ENCODE results near the gene MLH1. TPM values are rescaled to one million over a fixed set of nuclear protein-coding genes. Genes with fewer than 3 reads are reported as not detected.

The MLH1 gene
- total RNA-seq, 1 experiment from 2014 or later: 65.0 TPM

DNA sequence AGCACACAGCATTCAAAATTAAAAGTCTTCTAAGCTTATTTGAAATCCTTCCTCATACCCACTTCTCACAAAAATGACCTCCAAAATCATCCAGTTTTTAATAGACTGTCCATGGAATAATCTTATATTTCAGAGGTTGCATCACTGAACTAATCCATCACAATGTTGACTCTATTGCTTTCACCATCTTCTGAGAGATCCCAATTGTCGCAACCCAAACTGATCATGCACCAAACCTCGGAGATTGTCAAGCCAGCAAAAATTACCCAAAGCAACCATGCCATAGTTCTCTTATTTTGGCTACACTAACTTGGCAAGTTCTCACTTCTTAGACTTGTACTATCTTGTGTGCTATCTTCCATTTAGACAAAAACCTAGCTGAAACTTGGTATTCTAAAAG is 105.6 kb downstream of the MLH1 start:
- no TSS peak for BruUV-seq (replicated peaks)
- no peak overlapping the region for H3K4me3 Mint-ChIP-seq (ENCODE audit: unreplicated experiment)
- ChIA-PET POLR2A (interaction anchor here (1.1 to 1.6 kb wide), 2 partner anchors 11 to 16 kb away, joined by 3 to 7 read pairs; no protein-coding TSS in a partner anchor), CTCF (interaction anchor here (0.7 to 1.7 kb wide), 3 partner anchors 9 to 92 kb away, joined by 3 to 4 read pairs (median 4); no protein-coding TSS in a partner anchor)
- H3K4me1 Mint-ChIP-seq (ENCODE audit: insufficient read depth, unreplicated experiment): peaks cover 4% of the 10 kb centered on the region
- no peak for DNase-seq (ENCODE audit: unreplicated experiment)
- no peak overlapping the region for H3K27ac Mint-ChIP-seq (ENCODE audit: low read depth, unreplicated experiment)
- H3K36me3 Mint-ChIP-seq (ENCODE audit: insufficient read depth, unreplicated experiment): peaks cover 7% of the 10 kb centered on the region
- no peaks in the 10 kb centered on the region for H3K9me3 Mint-ChIP-seq (ENCODE audit: unreplicated experiment)
- TF ChIP-seq, protein P1, sequence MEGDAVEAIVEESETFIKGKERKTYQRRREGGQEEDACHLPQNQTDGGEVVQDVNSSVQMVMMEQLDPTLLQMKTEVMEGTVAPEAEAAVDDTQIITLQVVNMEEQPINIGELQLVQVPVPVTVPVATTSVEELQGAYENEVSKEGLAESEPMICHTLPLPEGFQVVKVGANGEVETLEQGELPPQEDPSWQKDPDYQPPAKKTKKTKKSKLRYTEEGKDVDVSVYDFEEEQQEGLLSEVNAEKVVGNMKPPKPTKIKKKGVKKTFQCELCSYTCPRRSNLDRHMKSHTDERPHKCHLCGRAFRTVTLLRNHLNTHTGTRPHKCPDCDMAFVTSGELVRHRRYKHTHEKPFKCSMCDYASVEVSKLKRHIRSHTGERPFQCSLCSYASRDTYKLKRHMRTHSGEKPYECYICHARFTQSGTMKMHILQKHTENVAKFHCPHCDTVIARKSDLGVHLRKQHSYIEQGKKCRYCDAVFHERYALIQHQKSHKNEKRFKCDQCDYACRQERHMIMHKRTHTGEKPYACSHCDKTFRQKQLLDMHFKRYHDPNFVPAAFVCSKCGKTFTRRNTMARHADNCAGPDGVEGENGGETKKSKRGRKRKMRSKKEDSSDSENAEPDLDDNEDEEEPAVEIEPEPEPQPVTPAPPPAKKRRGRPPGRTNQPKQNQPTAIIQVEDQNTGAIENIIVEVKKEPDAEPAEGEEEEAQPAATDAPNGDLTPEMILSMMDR (IDR thresholded peaks at IDR 0.05; ENCODE audit: unreplicated experiment): no peak
- intact Hi-C loops (cut with micrococcal nuclease): no loop called here
- H3K27me3 Mint-ChIP-seq (ENCODE audit: insufficient read depth, unreplicated experiment): no peaks in the 10 kb centered on the region

DNA sequence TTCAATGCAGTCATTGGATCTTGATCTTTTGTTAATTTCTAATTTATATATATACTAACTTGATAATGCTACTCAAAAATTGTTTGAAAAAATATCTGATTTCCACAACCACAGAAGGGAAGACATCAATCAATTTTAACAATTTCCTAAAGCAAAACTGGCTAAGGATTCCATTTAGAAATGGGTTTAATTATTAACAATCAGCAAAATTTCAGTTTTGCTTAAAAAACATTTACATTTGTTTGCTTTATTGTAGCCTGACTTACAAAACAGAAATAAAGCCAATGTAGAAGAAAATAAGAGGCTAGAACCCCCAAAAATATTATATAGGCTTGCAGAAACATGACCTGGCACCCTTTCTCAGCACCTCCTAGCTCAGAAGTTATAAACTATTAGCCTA is 106.2 kb downstream of the MLH1 start:
- H3K36me3 Mint-ChIP-seq (ENCODE audit: insufficient read depth, unreplicated experiment): peaks cover 7% of the 10 kb centered on the region
- BruUV-seq (replicated peaks): no TSS peak
- H3K4me1 Mint-ChIP-seq (ENCODE audit: insufficient read depth, unreplicated experiment): peaks cover 4% of the 10 kb centered on the region
- intact Hi-C loops (cut with micrococcal nuclease): no loop called here
- H3K27me3 Mint-ChIP-seq (ENCODE audit: insufficient read depth, unreplicated experiment): no peaks in the 10 kb centered on the region
- POLR2A ChIA-PET: interaction anchor here (1.1 to 1.6 kb wide), 2 partner anchors 10 to 15 kb away, joined by 3 to 7 read pairs; no protein-coding TSS in a partner anchor
- TF ChIP-seq, protein P1 (IDR thresholded peaks at IDR 0.05; ENCODE audit: unreplicated experiment): no peak
- H3K4me3 Mint-ChIP-seq (ENCODE audit: unreplicated experiment): no peak overlapping the region
- CTCF ChIA-PET: interaction anchor here (1.0 to 1.7 kb wide), 2 partner anchors 9 to 39 kb away, joined by 3 to 4 read pairs; no protein-coding TSS in a partner anchor
- no peaks in the 10 kb centered on the region for H3K9me3 Mint-ChIP-seq (ENCODE audit: unreplicated experiment)
- no peak overlapping the region for H3K27ac Mint-ChIP-seq (ENCODE audit: low read depth, unreplicated experiment)
- no peak for DNase-seq (ENCODE audit: unreplicated experiment)

DNA sequence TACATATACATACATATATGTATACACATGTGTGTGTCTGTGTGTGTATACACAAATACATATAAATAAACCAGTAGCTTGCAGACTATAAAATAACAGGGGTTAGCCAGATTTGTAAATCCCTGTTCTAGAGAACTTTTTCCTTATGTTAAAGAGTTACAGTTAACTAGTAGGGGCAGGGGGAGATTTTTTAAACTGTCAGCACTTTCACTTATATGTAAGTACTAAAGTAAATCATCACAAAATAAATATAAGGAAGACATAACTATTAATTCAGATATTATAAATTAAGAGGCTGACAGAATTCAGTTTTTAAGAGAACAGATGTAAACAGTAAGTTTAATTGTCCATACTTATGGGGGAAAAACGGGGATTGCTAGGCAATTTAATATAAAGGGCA is 107.1 kb downstream of the MLH1 start:
- Mint-ChIP-seq H3K36me3 (ENCODE audit: insufficient read depth, unreplicated experiment) (peaks cover 7% of the 10 kb centered on the region), H3K4me3 (ENCODE audit: unreplicated experiment) (no peak overlapping the region), H3K27me3 (ENCODE audit: insufficient read depth, unreplicated experiment) (no peaks in the 10 kb centered on the region), H3K4me1 (ENCODE audit: insufficient read depth, unreplicated experiment) (peaks cover 4% of the 10 kb centered on the region), H3K9me3 (ENCODE audit: unreplicated experiment) (no peaks in the 10 kb centered on the region), H3K27ac (ENCODE audit: low read depth, unreplicated experiment) (no peak overlapping the region)
- intact Hi-C loops (cut with micrococcal nuclease): no loop called here
- BruUV-seq (replicated peaks): no TSS peak
- DNase-seq (ENCODE audit: unreplicated experiment): no peak
- ChIA-PET CTCF (no interaction called here), POLR2A (no interaction called here)
- TF ChIP-seq, protein P1 (IDR thresholded peaks at IDR 0.05; ENCODE audit: unreplicated experiment): no peak

Other genes starting within 250 kb of the MLH1 start
- gene DCLK3, start 229.0 kb upstream of the MLH1 start, total RNA-seq (2022): not detected in 2 replicates
- 4.7 and 4.9 TPM in 2 replicates for gene TRANK1, start 48.5 kb upstream of the MLH1 start, total RNA-seq (2022)
- gene EPM2AIP1, start 387 bp upstream of the MLH1 start, total RNA-seq (2022): 12.0 and 12.9 TPM in 2 replicates
- 76.6 and 92.2 TPM in 2 replicates for gene LRRFIP2, start 181.1 kb downstream of the MLH1 start, total RNA-seq (2022)
- gene GOLGA4, start 249.8 kb downstream of the MLH1 start, total RNA-seq (2022): 98.5 and 100.0 TPM in 2 replicates